KMS-11 (cell line): ENCODE measurements around the gene CRACR2A.

Experiments used
- H2AFZ ChIP-seq: fragments of 200-600 bp; sonication (generic); 2 replicates; pipeline ENCODE4 v1.6.1; 2016; ENCODE audit warnings: antibody characterized with exemption, mixed run types, low read depth
- H3K27ac ChIP-seq: fragments of 200-600 bp; sonication (generic); 2 replicates; pipeline ENCODE4 v1.6.1; 2016; ENCODE audit warnings: mild to moderate bottlenecking, mixed run types
- H3K27me3 ChIP-seq: fragments of 200-600 bp; sonication (generic); 2 replicates; pipeline ENCODE4 v1.6.1; 2017; ENCODE audit warnings: mild to moderate bottlenecking, low read depth, mixed run types, moderate library complexity; ENCODE audit not compliant: insufficient read depth
- H3K36me3 ChIP-seq: fragments of 200-600 bp; sonication (generic); 2 replicates; pipeline ENCODE4 v1.6.1; 2017; ENCODE audit warnings: mild to moderate bottlenecking, mixed run types; ENCODE audit not compliant: insufficient read depth
- H3K4me1 ChIP-seq: fragments of 200-600 bp; sonication (generic); 2 replicates; pipeline ENCODE4 v1.6.1; 2016; ENCODE audit warnings: mild to moderate bottlenecking, low read depth, mixed run types; ENCODE audit not compliant: poor library complexity, severe bottlenecking
- H3K4me2 ChIP-seq: fragments of 200-600 bp; sonication (generic); 2 replicates; pipeline ENCODE4 v1.7.0; 2016; ENCODE audit warnings: mild to moderate bottlenecking, mixed run types
- H3K4me3 ChIP-seq: fragments of 200-600 bp; sonication (generic); IDR thresholded peaks from 2 replicates; pipeline ENCODE4 v1.6.1; 2017; ENCODE audit warnings: low read depth, low read length, mixed read lengths; ENCODE audit not compliant: insufficient read depth
- H3K79me2 ChIP-seq: fragments of 200-600 bp; sonication (generic); 2 replicates; pipeline ENCODE4 v1.6.1; 2016; ENCODE audit warnings: low read depth, mixed run types; ENCODE audit not compliant: insufficient read depth
- H3K9ac ChIP-seq: fragments of 200-600 bp; sonication (generic); 2 replicates; pipeline ENCODE4 v1.6.1; 2016; ENCODE audit warnings: mild to moderate bottlenecking, mixed run types
- H4K20me1 ChIP-seq: fragments of 200-600 bp; sonication (generic); 2 replicates; pipeline ENCODE4 v1.6.1; 2016; ENCODE audit warnings: mild to moderate bottlenecking, mixed run types; ENCODE audit not compliant: insufficient read depth
- CTCF ChIP-seq: fragments of 200-600 bp; sonication (generic); conservative IDR thresholded peaks from 2 replicates; pipeline ENCODE4 v1.6.1; 2017; ENCODE audit warnings: low read depth, mild to moderate bottlenecking, antibody characterized with exemption, low read length, moderate library complexity, mixed read lengths

Gene CRACR2A

GRCh38 chr12:3631759-3632158 is 121.2 kb downstream of the CRACR2A start:
- Histone ChIP-seq H3K4me2 (no peak overlapping the region), H3K27ac (no peak overlapping the region)

GRCh38 chr12:3631272-3631637 is 121.7 kb downstream of the CRACR2A start:
- Histone ChIP-seq H3K9ac (no peak overlapping the region), H2AFZ (no peak overlapping the region), H3K4me2 (no peak overlapping the region), H3K4me3 (no peak overlapping the region), H4K20me1 (no peaks in the 10 kb centered on the region), H3K4me1 (no peaks in the 10 kb centered on the region), H3K36me3 (no peaks in the 10 kb centered on the region), H3K79me2 (no peaks in the 10 kb centered on the region), H3K27me3 (no peaks in the 10 kb centered on the region), H3K27ac (no peak overlapping the region)
- TF ChIP-seq CTCF: no peak

More at GRCh38 chr12:3631759-3632158, 121.2 kb downstream of the CRACR2A start:
- H3K27me3 ChIP-seq: no peaks in the 10 kb centered on the region
- H3K9ac ChIP-seq: no peak overlapping the region
- no peaks in the 10 kb centered on the region for H3K79me2 ChIP-seq
- H2AFZ ChIP-seq: no peak overlapping the region
- no peaks in the 10 kb centered on the region for H3K4me1 ChIP-seq
- no peak for TF ChIP-seq CTCF
- no peak overlapping the region for H3K4me3 ChIP-seq
- no peaks in the 10 kb centered on the region for H3K36me3 ChIP-seq
- no peaks in the 10 kb centered on the region for H4K20me1 ChIP-seq

- no peaks in the 10 kb centered on the region for H3K79me2 ChIP-seq
- H3K27ac ChIP-seq: no peak overlapping the region
- no peaks in the 10 kb centered on the region for H3K36me3 ChIP-seq
- H3K4me3 ChIP-seq: no peak overlapping the region
- H3K4me1 ChIP-seq: no peaks in the 10 kb centered on the region
- no peaks in the 10 kb centered on the region for H3K27me3 ChIP-seq
- TF ChIP-seq CTCF: no peak
- no peaks in the 10 kb centered on the region for H4K20me1 ChIP-seq
- H3K4me2 ChIP-seq: no peak overlapping the region
- no peak overlapping the region for H3K9ac ChIP-seq
- H2AFZ ChIP-seq: no peak overlapping the region
Observed at GRCh38 chr12:3630621-3631271, 122.2 kb downstream of the CRACR2A start.

GRCh38 chr12:3630111-3630510 is 122.8 kb downstream of the CRACR2A start:
- Histone ChIP-seq H2AFZ (no peak overlapping the region), H4K20me1 (no peaks in the 10 kb centered on the region), H3K4me1 (no peaks in the 10 kb centered on the region), H3K9ac (no peak overlapping the region), H3K4me3 (no peak overlapping the region), H3K4me2 (no peak overlapping the region), H3K79me2 (no peaks in the 10 kb centered on the region), H3K27ac (no peak overlapping the region), H3K36me3 (no peaks in the 10 kb centered on the region), H3K27me3 (no peaks in the 10 kb centered on the region)
- no peak for TF ChIP-seq CTCF
